Activated CD4-positive, alpha-beta T cell treated with anti-CD3 and anti-CD28 coated beads, Interleukin-10, Interleukin-2, amounts not matched to agents 100 ng/mL and 50 ng/mL, durations not matched to agents 16 hours and 8 hours (primary cell): ENCODE measurements around the gene COQ9.
"Not testable (repeated sequence)": the region's sequence is repeated elsewhere in the genome, so short reads cannot be mapped to it uniquely, and the experiment has no call there.

Experiments used
- DNase-seq: peaks from one replicate; pipeline ENCODE4 v3.0.0-alpha.2; 2020

Gene COQ9

GRCh38 chr16:57427307-57427706 is 20.0 kb upstream of the COQ9 start:
- DNase-seq: no peak

GRCh38 chr16:57427824-57428223 is 19.5 kb upstream of the COQ9 start:
- DNase-seq: no peak

- DNase-seq: no peak
These were observed 16.3 kb upstream of the COQ9 start for GRCh38 chr16:57430955-57431354.

- DNase-seq: no peak
These were observed 14.8 kb upstream of the COQ9 start for GRCh38 chr16:57432505-57432904.

GRCh38 chr16:57432989-57433388 is 14.3 kb upstream of the COQ9 start:
- DNase-seq: no peak

GRCh38 chr16:57434003-57434402 is 13.3 kb upstream of the COQ9 start:
- DNase-seq: no peak

- DNase-seq: no peak
These were observed 11.4 kb upstream of the COQ9 start for GRCh38 chr16:57435838-57436237.

GRCh38 chr16:57439947-57440346 is 7.3 kb upstream of the COQ9 start:
- not testable (repeated sequence) for DNase-seq

GRCh38 chr16:57440551-57440950 is 6.7 kb upstream of the COQ9 start:
- not testable (repeated sequence) for DNase-seq

- peak; percentile 25 for DNase-seq
These were observed 2.6 kb upstream of the COQ9 start for GRCh38 chr16:57444711-57445110.

GRCh38 chr16:57445510-57445909 is 1.8 kb upstream of the COQ9 start:
- no peak for DNase-seq

- DNase-seq: peak; percentile 38
These were observed 621 bp upstream of the COQ9 start for GRCh38 chr16:57446531-57447185.

- DNase-seq: no peak
These were observed 4.7 kb downstream of the COQ9 start for GRCh38 chr16:57452021-57452420.

- peak; percentile 94 for DNase-seq
These were observed 15.1 kb downstream of the COQ9 start, which contains the start of gene POLR2C for GRCh38 chr16:57462209-57462977. TSS of gene POLR2C (plus strand) at chr16:57462679. CDS start at chr16:57462725, 46 bp downstream.

- DNase-seq: no peak
These were observed 15.7 kb downstream of the COQ9 start for GRCh38 chr16:57462978-57463362.

GRCh38 chr16:57464523-57464922 is 17.2 kb downstream of the COQ9 start:
- DNase-seq: no peak

GRCh38 chr16:57468346-57468745 is 21.1 kb downstream of the COQ9 start:
- no peak for DNase-seq

GRCh38 chr16:57469046-57469445 is 21.8 kb downstream of the COQ9 start:
- no peak for DNase-seq

- no peak for DNase-seq
These were observed 22.7 kb downstream of the COQ9 start for GRCh38 chr16:57469917-57470470.

- no peak for DNase-seq
These were observed 23.4 kb downstream of the COQ9 start for GRCh38 chr16:57470711-57471110.

GRCh38 chr16:57471209-57471608 is 23.9 kb downstream of the COQ9 start:
- DNase-seq: no peak

- no peak for DNase-seq
These were observed 24.8 kb downstream of the COQ9 start for GRCh38 chr16:57471852-57472664.

- DNase-seq: no peak
These were observed 25.4 kb downstream of the COQ9 start for GRCh38 chr16:57472665-57473060.
